Measurements from ENCODE around the gene LONP2. TPM values are rescaled to one million over a fixed set of nuclear protein-coding genes. Genes with fewer than 3 reads are reported as not detected.

The LONP2 gene
- total and polyA plus RNA-seq, 2 of the 13 experiments (the other 11 are each of a cell fraction or from before 2014, with no cell fraction given) = 39.2 to 63.3 TPM

GRCh38 chr16:48235556-48236136 lies 8.5 kb upstream of the LONP2 start (continued):
- peak; percentile 82 for TF ChIP-seq BRD4 (CRISPR knock-in tag; IDR thresholded peaks at IDR 0.05)
- TF ChIP-seq HDAC1 (CRISPR knock-in tag; IDR thresholded peaks at IDR 0.05) = peak; percentile 70
- 0 out of 2 replicates have a peak, but pooled peaks have one; percentile 16 for TF ChIP-seq GZF1 (CRISPR knock-in tag; IDR thresholded peaks at IDR 0.05)
- TF ChIP-seq ATAD3A (CRISPR knock-in tag; IDR thresholded peaks at IDR 0.05) = no peak
- TF ChIP-seq CREB1 (IDR thresholded peaks at IDR 0.05) = no peak
- peak; percentile 64 for TF ChIP-seq CREB1 (CRISPR knock-in tag; IDR thresholded peaks at IDR 0.05)
- no peak for TF ChIP-seq STAT5B (CRISPR knock-in tag; IDR thresholded peaks at IDR 0.05)
- TF ChIP-seq HDAC2 (CRISPR knock-in tag; IDR thresholded peaks at IDR 0.05) = no peak; the same call in none of the 2 replicates
- TF ChIP-seq MTF1 (CRISPR knock-in tag; IDR thresholded peaks at IDR 0.05) = no peak
- no peak for TF ChIP-seq ISX (CRISPR knock-in tag; conservative IDR thresholded peaks at IDR 0.05)
- peak; percentile 52; the same call in 1 of the 2 replicates for TF ChIP-seq MIER2 (CRISPR knock-in tag; IDR thresholded peaks at IDR 0.05)
- no peak for TF ChIP-seq CERS6 (CRISPR knock-in tag; IDR thresholded peaks at IDR 0.05)
- no peak; the same call in 1 of the 2 replicates for TF ChIP-seq KDM5A (IDR thresholded peaks at IDR 0.05; ENCODE audit: borderline replicate concordance, low read length)
- no peak; the same call in none of the 2 replicates for TF ChIP-seq MXD4 (CRISPR knock-in tag; IDR thresholded peaks at IDR 0.05)
- no peak for TF ChIP-seq NFE2 (CRISPR knock-in tag; IDR thresholded peaks at IDR 0.05)
- no peak for TF ChIP-seq ZNF18 (CRISPR knock-in tag; IDR thresholded peaks at IDR 0.05; ENCODE audit: insufficient replicate concordance)
- no peak for TF ChIP-seq TEF (CRISPR knock-in tag; IDR thresholded peaks at IDR 0.05)
- no peak for TF ChIP-seq ZNF841 (CRISPR knock-in tag; IDR thresholded peaks at IDR 0.05; ENCODE audit: borderline replicate concordance)
- TF ChIP-seq ZNF260 (CRISPR knock-in tag; IDR thresholded peaks at IDR 0.05; ENCODE audit: borderline replicate concordance, low read depth) = no peak
- TF ChIP-seq AGO1 (IDR thresholded peaks at IDR 0.05; ENCODE audit: low read depth, low read length, poor library complexity, severe bottlenecking) = no peak
- peak; percentile 72; the same call in 1 of the 2 replicates for TF ChIP-seq ZNF124 (CRISPR knock-in tag; IDR thresholded peaks at IDR 0.05)
- TF ChIP-seq RFX3 (CRISPR knock-in tag; IDR thresholded peaks at IDR 0.05) = no peak
- TF ChIP-seq U2AF2 (IDR thresholded peaks at IDR 0.05; ENCODE audit: low read depth, low read length) = no peak
- TF ChIP-seq KAT8 (CRISPR knock-in tag; IDR thresholded peaks at IDR 0.05) = peak; percentile 97
- no peak for TF ChIP-seq STAT6 (CRISPR knock-in tag; IDR thresholded peaks at IDR 0.05; ENCODE audit: borderline replicate concordance)
- TF ChIP-seq KDM6A (CRISPR knock-in tag; IDR thresholded peaks at IDR 0.05; ENCODE audit: low read depth) = peak; percentile 60; the same call in 1 of the 2 replicates
